Measurements from ENCODE around the gene PLPPR3. TPM values are rescaled to one million over a fixed set of nuclear protein-coding genes. Genes with fewer than 3 reads are reported as not detected.

Gene PLPPR3
- total RNA-seq, 1 donor from 2014 or later, result not detected

DNA sequence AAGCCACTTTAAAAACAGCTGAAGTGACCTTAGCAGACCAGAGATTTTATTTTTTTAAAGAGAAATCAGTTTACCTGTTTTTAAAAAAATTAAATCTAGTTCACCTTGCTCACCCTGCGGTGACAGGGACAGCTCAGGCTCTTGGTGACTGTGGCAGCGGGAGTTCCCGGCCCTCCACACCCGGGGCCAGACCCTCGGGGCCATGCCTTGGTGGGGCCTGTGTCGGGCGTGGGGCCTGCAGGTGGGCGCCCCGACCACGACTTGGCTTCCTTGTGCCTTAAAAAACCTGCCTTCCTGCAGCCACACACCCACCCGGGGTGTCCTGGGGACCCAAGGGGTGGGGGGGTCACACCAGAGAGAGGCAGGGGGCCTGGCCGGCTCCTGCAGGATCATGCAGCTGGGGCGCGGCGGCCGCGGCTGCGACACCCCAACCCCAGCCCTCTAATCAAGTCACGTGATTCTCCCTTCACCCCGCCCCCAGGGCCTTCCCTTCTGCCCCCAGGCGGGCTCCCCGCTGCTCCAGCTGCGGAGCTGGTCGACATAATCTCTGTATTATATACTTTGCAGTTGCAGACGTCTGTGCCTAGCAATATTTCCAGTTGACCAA, 10.8 kb downstream of the PLPPR3 start:
- Histone ChIP-seq H3K27ac (replicated peaks) (no peak overlapping the region), H3K36me3 (peaks cover 73% of the 10 kb centered on the region), H3K9me3 (replicated peaks) (no peaks in the 10 kb centered on the region), H3K4me1 (peaks cover 13% of the 10 kb centered on the region), H3K27me3 (ENCODE audit: low read depth) (no peaks in the 10 kb centered on the region), H3K4me3 (no peak overlapping the region)
- intact Hi-C loops (cut with micrococcal nuclease), result no loop called here
- TF ChIP-seq, protein P1, sequence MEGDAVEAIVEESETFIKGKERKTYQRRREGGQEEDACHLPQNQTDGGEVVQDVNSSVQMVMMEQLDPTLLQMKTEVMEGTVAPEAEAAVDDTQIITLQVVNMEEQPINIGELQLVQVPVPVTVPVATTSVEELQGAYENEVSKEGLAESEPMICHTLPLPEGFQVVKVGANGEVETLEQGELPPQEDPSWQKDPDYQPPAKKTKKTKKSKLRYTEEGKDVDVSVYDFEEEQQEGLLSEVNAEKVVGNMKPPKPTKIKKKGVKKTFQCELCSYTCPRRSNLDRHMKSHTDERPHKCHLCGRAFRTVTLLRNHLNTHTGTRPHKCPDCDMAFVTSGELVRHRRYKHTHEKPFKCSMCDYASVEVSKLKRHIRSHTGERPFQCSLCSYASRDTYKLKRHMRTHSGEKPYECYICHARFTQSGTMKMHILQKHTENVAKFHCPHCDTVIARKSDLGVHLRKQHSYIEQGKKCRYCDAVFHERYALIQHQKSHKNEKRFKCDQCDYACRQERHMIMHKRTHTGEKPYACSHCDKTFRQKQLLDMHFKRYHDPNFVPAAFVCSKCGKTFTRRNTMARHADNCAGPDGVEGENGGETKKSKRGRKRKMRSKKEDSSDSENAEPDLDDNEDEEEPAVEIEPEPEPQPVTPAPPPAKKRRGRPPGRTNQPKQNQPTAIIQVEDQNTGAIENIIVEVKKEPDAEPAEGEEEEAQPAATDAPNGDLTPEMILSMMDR (IDR thresholded peaks at IDR 0.05; ENCODE audit: borderline replicate concordance), result no peak
- DNase-seq, result no peak

DNA sequence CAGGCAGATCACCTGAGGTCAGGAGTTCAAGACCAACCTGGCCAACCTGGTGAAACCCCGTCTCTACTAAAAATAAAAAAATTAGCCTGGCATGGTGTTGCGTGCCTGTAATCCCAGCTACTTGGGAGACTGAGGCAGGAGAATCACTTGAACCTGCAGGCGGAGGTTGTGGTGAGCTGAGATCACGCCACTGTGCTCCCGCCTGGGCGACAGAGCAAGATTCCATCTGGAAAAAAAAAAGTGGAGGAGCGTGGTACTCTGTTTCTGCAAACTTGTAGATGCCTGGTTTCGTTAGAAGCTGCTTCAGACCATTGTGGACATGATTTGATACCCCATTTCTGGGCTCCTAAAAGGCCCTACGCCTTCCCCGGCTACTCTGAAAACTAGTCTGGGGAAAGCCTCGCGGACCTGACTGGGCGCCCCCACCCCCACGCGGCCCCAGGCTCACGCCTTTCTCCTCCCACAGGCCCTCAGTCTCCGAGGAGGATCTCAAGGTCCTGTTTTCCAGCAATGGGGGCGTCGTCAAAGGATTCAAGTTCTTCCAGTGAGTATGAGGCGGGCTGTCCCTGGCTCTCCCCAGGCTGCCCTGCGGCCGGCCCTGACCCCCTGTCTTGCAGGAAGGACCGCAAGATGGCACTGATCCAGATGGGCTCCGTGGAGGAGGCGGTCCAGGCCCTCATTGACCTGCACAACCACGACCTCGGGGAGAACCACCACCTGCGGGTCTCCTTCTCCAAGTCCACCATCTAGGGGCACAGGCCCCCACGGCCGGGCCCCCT, 11.5 kb downstream of the PLPPR3 start:
- no peak overlapping the region for H3K4me3 ChIP-seq
- intact Hi-C loops (cut with micrococcal nuclease), result no loop called here
- DNase-seq, result no peak
- no peaks in the 10 kb centered on the region for H3K9me3 ChIP-seq (replicated peaks)
- H3K27me3 ChIP-seq (ENCODE audit: low read depth), result no peaks in the 10 kb centered on the region
- no peak overlapping the region for H3K27ac ChIP-seq (replicated peaks)
- peaks cover 80% of the 10 kb centered on the region for H3K36me3 ChIP-seq
- peaks cover 20% of the 10 kb centered on the region for H3K4me1 ChIP-seq
- TF ChIP-seq, protein P1 (IDR thresholded peaks at IDR 0.05; ENCODE audit: borderline replicate concordance), result no peak

DNA sequence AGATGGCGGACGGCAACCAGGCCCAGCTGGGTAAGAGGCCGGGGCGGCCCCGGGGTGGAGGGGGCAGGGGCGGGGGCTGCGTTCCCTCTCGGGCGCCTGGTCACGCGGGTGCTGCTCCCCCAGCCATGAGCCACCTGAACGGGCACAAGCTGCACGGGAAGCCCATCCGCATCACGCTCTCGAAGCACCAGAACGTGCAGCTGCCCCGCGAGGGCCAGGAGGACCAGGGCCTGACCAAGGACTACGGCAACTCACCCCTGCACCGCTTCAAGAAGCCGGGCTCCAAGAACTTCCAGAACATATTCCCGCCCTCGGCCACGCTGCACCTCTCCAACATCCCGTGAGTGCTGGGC, 13.4 kb downstream of the PLPPR3 start:
- intact Hi-C loops (cut with micrococcal nuclease), result no loop called here
- H3K4me3 ChIP-seq, result no peak overlapping the region

DNA sequence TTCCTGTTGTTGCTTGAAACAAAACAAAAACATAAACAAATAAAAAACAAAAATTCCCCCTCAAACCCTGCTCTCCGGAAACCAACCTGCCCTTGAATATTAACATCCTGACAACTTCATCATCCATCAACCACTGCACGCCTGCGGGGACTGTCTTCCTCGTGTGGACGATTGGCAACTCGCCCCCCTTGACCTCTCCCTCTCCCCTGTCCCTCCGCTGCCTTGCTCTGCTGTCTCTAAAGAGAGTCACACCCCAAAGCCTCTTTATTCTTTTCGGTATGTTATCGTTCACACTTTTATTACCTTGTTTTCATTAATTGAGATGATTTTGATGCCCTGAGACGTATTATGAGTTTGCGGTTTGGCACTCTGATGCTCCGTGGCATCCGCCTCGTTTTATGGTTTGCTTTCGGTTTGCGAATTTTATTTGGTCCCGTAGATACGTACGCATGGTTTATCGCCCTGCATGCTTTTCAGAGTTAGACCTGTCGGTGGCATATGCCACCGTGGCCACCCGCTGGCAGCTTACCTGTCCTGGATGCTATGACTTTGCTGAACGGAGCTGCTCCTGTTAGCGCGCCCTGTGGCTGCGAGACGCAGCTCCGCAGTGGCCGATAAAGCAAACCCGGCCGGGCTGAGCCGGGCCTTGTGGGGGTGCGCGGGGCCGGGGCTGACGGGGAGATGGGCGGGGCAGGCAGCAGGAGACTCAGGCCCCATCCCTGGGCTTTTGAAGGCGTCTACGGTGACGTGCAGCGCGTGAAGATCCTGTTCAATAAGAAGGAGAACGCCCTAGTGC, 13.9 kb downstream of the PLPPR3 start:
- no peaks in the 10 kb centered on the region for H3K9me3 ChIP-seq (replicated peaks)
- no peak for DNase-seq
- intact Hi-C loops (cut with micrococcal nuclease), result no loop called here
- TF ChIP-seq, protein P1 (IDR thresholded peaks at IDR 0.05; ENCODE audit: borderline replicate concordance), result no peak
- H3K4me1 ChIP-seq, result peaks cover 45% of the 10 kb centered on the region
- no peaks in the 10 kb centered on the region for H3K27me3 ChIP-seq (ENCODE audit: low read depth)
- no peak overlapping the region for H3K27ac ChIP-seq (replicated peaks)
- H3K36me3 ChIP-seq, result peaks cover 92% of the 10 kb centered on the region
- H3K4me3 ChIP-seq, result no peak overlapping the region

More for the DNA sequence above, 13.4 kb downstream of the PLPPR3 start:
- no peak overlapping the region for H3K27ac ChIP-seq (replicated peaks)
- no peaks in the 10 kb centered on the region for H3K27me3 ChIP-seq (ENCODE audit: low read depth)
- DNase-seq, result no peak
- H3K36me3 ChIP-seq, result peaks cover 97% of the 10 kb centered on the region
- H3K9me3 ChIP-seq (replicated peaks), result no peaks in the 10 kb centered on the region
- H3K4me1 ChIP-seq, result peaks cover 39% of the 10 kb centered on the region
- TF ChIP-seq, protein P1 (IDR thresholded peaks at IDR 0.05; ENCODE audit: borderline replicate concordance), result no peak

DNA sequence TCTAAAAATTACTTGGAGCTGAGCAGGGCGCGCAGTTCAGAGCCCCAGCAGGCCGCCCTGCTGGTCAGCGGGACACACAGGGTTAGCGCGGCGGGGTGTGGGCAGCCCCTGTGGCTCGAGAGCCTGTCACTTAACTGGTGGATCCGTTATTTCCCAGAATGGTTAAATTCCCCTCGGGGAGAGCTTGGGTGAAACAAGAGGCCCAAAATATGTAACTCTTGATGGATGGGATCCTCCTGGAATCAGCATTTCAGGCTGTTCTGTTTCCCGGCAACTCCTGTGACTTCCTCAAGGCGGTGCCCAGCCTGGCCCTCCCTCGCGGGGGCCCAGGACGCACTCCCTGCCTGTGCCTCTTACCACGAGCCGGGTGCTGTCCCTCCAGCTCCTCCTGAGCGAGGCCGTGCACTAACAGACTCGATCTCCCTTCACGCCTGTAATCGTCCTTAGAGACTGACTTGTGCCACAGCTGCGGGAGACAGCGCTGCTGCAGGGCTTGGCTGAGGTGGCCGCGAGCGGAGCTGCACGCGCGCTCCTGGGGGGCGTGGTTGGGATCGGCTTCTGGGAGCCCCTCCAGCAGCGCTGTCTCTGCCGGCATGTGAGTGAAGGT, 14.8 kb downstream of the PLPPR3 start:
- Histone ChIP-seq H3K4me1 (peaks cover 54% of the 10 kb centered on the region), H3K9me3 (replicated peaks) (no peaks in the 10 kb centered on the region), H3K27me3 (ENCODE audit: low read depth) (no peaks in the 10 kb centered on the region), H3K27ac (replicated peaks) (no peak overlapping the region), H3K36me3 (peaks cover 86% of the 10 kb centered on the region), H3K4me3 (no peak overlapping the region)
- TF ChIP-seq, protein P1 (IDR thresholded peaks at IDR 0.05; ENCODE audit: borderline replicate concordance), result no peak
- intact Hi-C loops (cut with micrococcal nuclease), result no loop called here
- no peak for DNase-seq
